Right atrium auricular region (tissue), 2 donors: Measurements from ENCODE around the gene FOXI3. TPM values are rescaled to one million over a fixed set of nuclear protein-coding genes. Genes with fewer than 3 reads are reported as not detected.
"Not testable (repeated sequence)": the region's sequence is repeated elsewhere in the genome, so short reads cannot be mapped to it uniquely, and the experiment has no call there.

Experiments used
- DNase-seq: peaks from one replicate; pipeline ENCODE4 v3.0.0-alpha.2; 2019; ENCODE audit warnings: low spot score
- H3K27ac ChIP-seq, 2 donors: fragments of 200-600 bp; sonication (generic); 1 replicate in 1 of 2; 2 replicates in 1 of 2; pipeline ENCODE4 v1.5.1; 2016 to 2019
- H3K27me3 ChIP-seq, 2 donors: fragments of 200-600 bp; sonication (generic); one replicate each; pipeline versions ENCODE4 v1.5.1 to v1.6.0; 2017 to 2019
- H3K36me3 ChIP-seq: fragments of 200-600 bp; sonication (generic); one replicate; pipeline ENCODE4 v1.5.1; 2016
- H3K4me1 ChIP-seq, 2 donors: fragments of 200-600 bp; sonication (generic); one replicate each; pipeline versions ENCODE4 v1.5.1 to v1.6.0; 2017 to 2019
- H3K4me3 ChIP-seq, 2 donors: fragments of 200-600 bp; sonication (generic); 1 replicate in 1 of 2; 2 replicates in 1 of 2; pipeline ENCODE4 v1.5.1; 2017 to 2019; ENCODE audit warnings: mild to moderate bottlenecking in 1 of 2, moderate library complexity in 1 of 2
- H3K9me3 ChIP-seq, 2 donors: fragments of 200-600 bp; sonication (generic); one replicate each; pipeline ENCODE4 v1.5.1; 2019
- CTCF ChIP-seq, 2 donors: fragments of 200-600 bp; sonication (generic); IDR thresholded peaks; one replicate each; pipeline ENCODE4 v1.5.1; 2019; ENCODE audit warnings: antibody characterized with exemption in 2 of 2
- total RNA-seq, 2 donors: library from RNA; depleted of rRNA; stranded (reverse); fragments of >200 nt; gene quantifications; one replicate each; pipeline ENCODE4 v1.1.0, GENCODE V29; 2016

The FOXI3 gene
- total RNA-seq, 2 donors from 2014 or later = not detected

- Histone ChIP-seq H3K27ac (no peak overlapping the region), H3K4me1 (no peaks in the 10 kb centered on the region), H3K9me3 (no peaks in the 10 kb centered on the region), H3K27me3 (no peaks in the 10 kb centered on the region), H3K4me3 (no peak overlapping the region), H3K36me3 (no peaks in the 10 kb centered on the region)
- DNase-seq = no peak
- TF ChIP-seq CTCF (IDR thresholded peaks at IDR 0.05) = no peak
Measured at GRCh38 chr2:88429929-88430328, 22.6 kb downstream of the FOXI3 start.

- DNase-seq = no peak
- H3K4me1 ChIP-seq = no peaks in the 10 kb centered on the region
- H3K4me3 ChIP-seq = no peak overlapping the region
- H3K36me3 ChIP-seq = no peaks in the 10 kb centered on the region
- H3K9me3 ChIP-seq = no peaks in the 10 kb centered on the region
- no peaks in the 10 kb centered on the region for H3K27me3 ChIP-seq
- no peak for TF ChIP-seq CTCF (IDR thresholded peaks at IDR 0.05)
- no peak overlapping the region for H3K27ac ChIP-seq
Measured at GRCh38 chr2:88423733-88424132, 28.8 kb downstream of the FOXI3 start.

- not testable (repeated sequence) for H3K4me3 ChIP-seq, H3K27me3 ChIP-seq, H3K4me1 ChIP-seq, H3K36me3 ChIP-seq, H3K27ac ChIP-seq, H3K9me3 ChIP-seq, DNase-seq
Measured at GRCh38 chr2:88419051-88419450, 33.4 kb downstream of the FOXI3 start.

GRCh38 chr2:88416016-88416663, 36.4 kb downstream of the FOXI3 start:
- no peaks in the 10 kb centered on the region for H3K4me1 ChIP-seq
- H3K4me3 ChIP-seq = no peak overlapping the region
- no peaks in the 10 kb centered on the region for H3K27me3 ChIP-seq
- no peaks in the 10 kb centered on the region for H3K36me3 ChIP-seq
- no peak for TF ChIP-seq CTCF (IDR thresholded peaks at IDR 0.05)
- H3K27ac ChIP-seq = no peak overlapping the region
- DNase-seq = no peak
- H3K9me3 ChIP-seq = no peaks in the 10 kb centered on the region

- not testable (repeated sequence) for DNase-seq, H3K4me3 ChIP-seq, H3K27ac ChIP-seq, H3K9me3 ChIP-seq, H3K4me1 ChIP-seq, H3K27me3 ChIP-seq, H3K36me3 ChIP-seq
Measured at GRCh38 chr2:88408870-88409269, 43.6 kb downstream of the FOXI3 start.

- DNase-seq = no peak
- H3K4me3 ChIP-seq = no peak overlapping the region
- no peaks in the 10 kb centered on the region for H3K36me3 ChIP-seq
- TF ChIP-seq CTCF (IDR thresholded peaks at IDR 0.05) = no peak
- no peaks in the 10 kb centered on the region for H3K4me1 ChIP-seq
- H3K27ac ChIP-seq = no peak overlapping the region
- H3K27me3 ChIP-seq = no peaks in the 10 kb centered on the region
- no peaks in the 10 kb centered on the region for H3K9me3 ChIP-seq
Measured at GRCh38 chr2:88400037-88400767, 52.3 kb downstream of the FOXI3 start.

- H3K27me3 ChIP-seq = no peaks in the 10 kb centered on the region
- no peaks in the 10 kb centered on the region for H3K9me3 ChIP-seq
- H3K4me3 ChIP-seq = no peak overlapping the region
- no peak overlapping the region for H3K27ac ChIP-seq
- TF ChIP-seq CTCF (IDR thresholded peaks at IDR 0.05) = no peak
- no peak for DNase-seq
- no peaks in the 10 kb centered on the region for H3K36me3 ChIP-seq
- no peaks in the 10 kb centered on the region for H3K4me1 ChIP-seq
Measured at GRCh38 chr2:88398180-88398579, 54.3 kb downstream of the FOXI3 start.
